Uterus (tissue), 4 donors: Measurements from ENCODE around the gene DRAM1. TPM values are rescaled to one million over a fixed set of nuclear protein-coding genes. Genes with fewer than 3 reads are reported as not detected.

Experiments
- DNase-seq, 2 donors: peaks; one replicate each; pipeline ENCODE4 v3.0.0-alpha.2; 2019 to 2020
- H3K27ac ChIP-seq, 2 donors: fragments of 200-600 bp; sonication (generic); 1 replicate in 1 of 2; 2 replicates in 1 of 2; pipeline ENCODE4 v1.5.1; 2016 to 2018
- H3K27me3 ChIP-seq, 2 donors: fragments of 200-600 bp; sonication (generic); one replicate each; pipeline ENCODE4 v1.5.1; 2018 to 2019; ENCODE audit warnings: control low read depth in 1 of 2
- H3K36me3 ChIP-seq, 2 donors: fragments of 200-600 bp; sonication (generic); one replicate each; pipeline ENCODE4 v1.5.1; 2019; ENCODE audit warnings: control low read depth in 1 of 2
- H3K4me1 ChIP-seq, 2 donors: fragments of 200-600 bp; sonication (generic); one replicate each; pipeline ENCODE4 v1.5.1; 2018 to 2019; ENCODE audit warnings: control low read depth in 1 of 2
- H3K4me3 ChIP-seq, 2 donors: fragments of 200-600 bp; sonication (generic); 1 replicate in 1 of 2; 2 replicates in 1 of 2; pipeline ENCODE4 v1.5.1; 2018 to 2019; ENCODE audit warnings: mild to moderate bottlenecking in 1 of 2
- H3K9me3 ChIP-seq, 2 donors: fragments of 200-600 bp; sonication (generic); one replicate each; pipeline ENCODE4 v1.5.1; 2019; ENCODE audit warnings: control low read depth in 1 of 2
- CTCF ChIP-seq, 4 experiments: fragments of 200-600 bp in 2 of 4; fragments of 450-650 bp in 2 of 4; sonication (generic) in 2 of 4; IDR thresholded peaks; one replicate each; pipeline ENCODE4 v1.5.1; 2016 to 2019; ENCODE audit warnings: antibody characterized with exemption in 4 of 4, mild to moderate bottlenecking in 2 of 4, moderate library complexity in 1 of 4
- POLR2A ChIP-seq, 2 donors: fragments of 450-650 bp; IDR thresholded peaks; one replicate each; pipeline ENCODE4 v1.6.1; 2016; ENCODE audit warnings: antibody characterized with exemption in 2 of 2, mild to moderate bottlenecking in 1 of 2, moderate library complexity in 1 of 2
- intact Hi-C: fragments of 100-400 bp; cut with DNase I; formaldehyde crosslinking; loops from one replicate; pipeline ENCODE4 v1.15.1; 2023; ENCODE audit warnings: low total_unique reads
- total RNA-seq, 4 donors: library from RNA; depleted of rRNA in 3 of 4; stranded (reverse); fragments of >200 nt in 3 of 4; gene quantifications; one replicate each; pipeline versions ENCODE4 v1.1.0 to v1.2.4, GENCODE V29; 2014 to 2023
- donor health status: DM: yes; HTN: yes; CAD: no.

Gene DRAM1
- total RNA-seq, 4 donors from 2014 or later: 2.0 to 25.4 (median 9.9) TPM

GRCh38 chr12:101946233-101946611 lies 68.8 kb downstream of the DRAM1 start:
- DNase-seq: no peak
- H3K4me1 ChIP-seq: peaks cover 0 to 1% of the 10 kb centered on the region in 2 donors
- H3K27me3 ChIP-seq: no peaks in the 10 kb centered on the region
- no peak overlapping the region for H3K27ac ChIP-seq
- intact Hi-C loops: no loop called here
- H3K4me3 ChIP-seq: no peak overlapping the region
- TF ChIP-seq CTCF (IDR thresholded peaks at IDR 0.05): no peak
- TF ChIP-seq POLR2A (IDR thresholded peaks at IDR 0.05): no peak
- H3K36me3 ChIP-seq: no peaks in the 10 kb centered on the region
- H3K9me3 ChIP-seq: no peaks in the 10 kb centered on the region

- H3K9me3 ChIP-seq: no peaks in the 10 kb centered on the region
- no peak overlapping the region for H3K4me3 ChIP-seq
- H3K4me1 ChIP-seq: no peaks in the 10 kb centered on the region
- no peaks in the 10 kb centered on the region for H3K27me3 ChIP-seq
- H3K27ac ChIP-seq: no peak overlapping the region
- H3K36me3 ChIP-seq: no peaks in the 10 kb centered on the region
- intact Hi-C loops: no loop called here
- no peak for DNase-seq
- TF ChIP-seq CTCF (IDR thresholded peaks at IDR 0.05) (no peak), POLR2A (IDR thresholded peaks at IDR 0.05) (no peak)
These were observed 69.9 kb downstream of the DRAM1 start for GRCh38 chr12:101947316-101947715.

GRCh38 chr12:101948365-101948764 lies 71.0 kb downstream of the DRAM1 start:
- H3K27me3 ChIP-seq: no peaks in the 10 kb centered on the region
- intact Hi-C loops: no loop called here
- TF ChIP-seq CTCF (IDR thresholded peaks at IDR 0.05): no peak
- TF ChIP-seq POLR2A (IDR thresholded peaks at IDR 0.05): no peak
- H3K9me3 ChIP-seq: no peaks in the 10 kb centered on the region
- H3K4me3 ChIP-seq: no peak overlapping the region
- no peak for DNase-seq
- no peaks in the 10 kb centered on the region for H3K36me3 ChIP-seq
- no peaks in the 10 kb centered on the region for H3K4me1 ChIP-seq
- no peak overlapping the region for H3K27ac ChIP-seq

GRCh38 chr12:101951002-101951670 lies 73.8 kb downstream of the DRAM1 start:
- H3K36me3 ChIP-seq: no peaks in the 10 kb centered on the region
- no peak for TF ChIP-seq POLR2A (IDR thresholded peaks at IDR 0.05)
- no peak for TF ChIP-seq CTCF (IDR thresholded peaks at IDR 0.05)
- no peak for DNase-seq

GRCh38 chr12:101954113-101954512 lies 76.7 kb downstream of the DRAM1 start:
- no peak overlapping the region for H3K4me3 ChIP-seq
- H3K36me3 ChIP-seq: no peaks in the 10 kb centered on the region
- no peaks in the 10 kb centered on the region for H3K4me1 ChIP-seq
- intact Hi-C loops: no loop called here
- H3K27me3 ChIP-seq: no peaks in the 10 kb centered on the region
- no peaks in the 10 kb centered on the region for H3K9me3 ChIP-seq
- TF ChIP-seq POLR2A (IDR thresholded peaks at IDR 0.05) (no peak), CTCF (IDR thresholded peaks at IDR 0.05) (no peak)
- no peak for DNase-seq
- no peak overlapping the region for H3K27ac ChIP-seq

More at GRCh38 chr12:101951002-101951670, 73.8 kb downstream of the DRAM1 start:
- Histone ChIP-seq H3K27me3 (no peaks in the 10 kb centered on the region), H3K4me3 (no peak overlapping the region), H3K9me3 (no peaks in the 10 kb centered on the region), H3K4me1 (no peaks in the 10 kb centered on the region), H3K27ac (no peak overlapping the region)
- intact Hi-C loops: no loop called here
